ENCODE data around the gene NDUFS1.

- TF ChIP-seq CTCF (conservative IDR thresholded peaks at IDR 0.05; ENCODE audit: low read depth, low read length), result no peak
- no peak for TF ChIP-seq CEBPB (IDR thresholded peaks at IDR 0.05; ENCODE audit: low read depth, low read length)
- no peak for TF ChIP-seq POLR2A (IDR thresholded peaks at IDR 0.05; ENCODE audit: low read depth, low read length)
- TF ChIP-seq FOS (IDR thresholded peaks at IDR 0.05; ENCODE audit: low read depth, low read length), result no peak
- no peak for TF ChIP-seq NFE2L2 (IDR thresholded peaks at IDR 0.05; ENCODE audit: low read depth, low read length)
Measured at GRCh38 chr2:206160125-206160806, 1.0 kb upstream of the NDUFS1 start.

Measured in IMR-90 (cell line).